GM18517 (cell line): Measurements from ENCODE around the gene RBMS3.
A peak's percentile ranks its signal among the peaks of the same experiment; 100 is the strongest.
"Not testable (repeated sequence)": the region's sequence is repeated elsewhere in the genome, so short reads cannot be mapped to it uniquely, and the experiment has no call there.

Experiments
- ATAC-seq: cut with Tn5 transposase; IDR thresholded peaks from one replicate; pipeline ENCODE4 v1.9.1; 2021; ENCODE audit warnings: mild to moderate bottlenecking, moderate library complexity; ENCODE audit not compliant: unreplicated experiment

RBMS3 gene

DNA sequence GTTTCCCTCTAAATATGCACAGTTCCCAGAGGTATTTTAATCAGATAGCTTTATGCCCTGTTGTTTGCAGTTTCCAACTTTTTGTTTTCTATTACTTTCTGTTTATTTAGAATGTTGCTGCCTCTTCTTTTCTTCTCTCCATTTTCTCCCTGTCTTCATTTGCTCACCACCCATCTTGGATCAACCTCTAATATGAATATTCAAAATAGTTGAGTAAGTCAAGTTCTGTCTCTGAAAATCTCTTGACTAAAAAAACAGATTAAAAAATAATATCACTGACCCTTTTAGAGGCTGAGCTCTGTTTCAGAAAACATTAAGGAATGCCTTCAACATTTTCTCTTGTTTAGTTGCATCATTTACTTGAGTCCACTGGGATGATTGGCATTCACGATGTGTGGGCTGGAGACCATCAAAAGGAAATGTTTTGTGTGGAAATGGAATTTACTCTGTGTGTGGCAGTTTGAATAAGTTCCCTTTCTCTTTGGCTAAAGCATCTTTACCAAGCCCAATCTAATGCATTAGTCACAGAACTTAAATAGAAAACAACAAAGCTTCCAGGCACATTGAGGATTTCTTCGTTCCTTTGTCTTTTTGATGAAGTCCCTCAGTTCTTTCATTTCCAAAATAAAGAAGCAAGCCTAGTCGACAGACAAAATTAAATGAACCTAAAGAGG is 691.6 kb downstream of the RBMS3 start:
- ATAC-seq: no peak

DNA sequence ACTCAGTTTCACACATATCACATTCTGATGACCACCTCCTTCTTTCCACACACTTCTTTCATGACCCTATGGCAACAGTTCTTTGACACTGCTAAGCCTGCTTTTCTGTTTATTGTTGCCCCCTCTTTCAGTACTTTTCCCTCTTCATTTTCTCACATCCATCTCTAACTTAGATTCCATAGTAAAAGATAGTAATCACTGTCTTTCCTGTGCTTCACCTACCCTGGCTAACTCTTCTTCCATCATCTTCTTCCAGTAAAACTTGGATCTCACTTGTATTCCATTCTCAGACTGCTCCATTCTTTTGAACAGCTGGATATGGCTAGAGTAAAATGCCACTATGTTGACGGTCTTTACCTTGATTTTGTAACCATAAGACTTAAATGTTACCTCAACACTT is 692.9 kb downstream of the RBMS3 start:
- ATAC-seq: no peak

DNA sequence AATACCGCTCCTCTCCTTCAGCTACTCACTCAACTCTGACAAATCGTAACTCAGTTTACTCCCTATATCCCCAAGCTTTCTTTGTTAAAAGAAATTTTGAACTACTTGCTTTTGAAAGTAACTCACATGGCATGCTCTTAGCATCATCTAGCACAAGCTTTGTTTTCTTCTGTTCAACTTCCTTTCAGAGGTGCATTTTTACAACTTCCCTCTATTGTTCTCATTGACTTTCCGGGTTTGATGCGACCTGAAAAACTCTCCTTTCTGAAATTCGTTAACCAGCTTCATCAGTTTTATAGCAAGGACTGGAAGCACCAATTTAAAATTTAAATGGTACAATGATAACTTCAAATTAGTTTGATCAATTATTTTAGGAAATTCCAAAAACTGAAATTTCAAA is 696.0 kb downstream of the RBMS3 start:
- ATAC-seq: no peak

GRCh38 chr3:29977360-29977759 is 696.5 kb downstream of the RBMS3 start:
- ATAC-seq: no peak

DNA sequence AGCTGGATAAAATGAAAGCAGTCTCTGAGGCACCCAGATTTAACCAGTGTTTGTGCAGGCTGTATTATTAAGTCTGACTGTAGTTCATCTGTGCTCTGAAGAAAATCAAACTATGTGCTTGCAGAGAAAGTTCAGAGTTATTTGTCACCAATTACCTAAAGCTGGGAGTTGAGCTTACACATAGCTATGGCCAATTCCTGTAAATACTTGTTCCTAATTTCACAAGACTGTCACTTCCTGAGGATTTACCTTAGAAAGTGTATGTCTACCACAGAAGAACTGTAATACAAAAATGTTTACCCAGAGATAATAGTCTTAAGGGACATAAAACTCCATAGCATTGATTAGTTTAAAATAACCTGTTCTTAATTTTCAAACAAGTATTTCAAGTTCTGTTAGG is 697.2 kb downstream of the RBMS3 start:
- ATAC-seq: no peak

DNA sequence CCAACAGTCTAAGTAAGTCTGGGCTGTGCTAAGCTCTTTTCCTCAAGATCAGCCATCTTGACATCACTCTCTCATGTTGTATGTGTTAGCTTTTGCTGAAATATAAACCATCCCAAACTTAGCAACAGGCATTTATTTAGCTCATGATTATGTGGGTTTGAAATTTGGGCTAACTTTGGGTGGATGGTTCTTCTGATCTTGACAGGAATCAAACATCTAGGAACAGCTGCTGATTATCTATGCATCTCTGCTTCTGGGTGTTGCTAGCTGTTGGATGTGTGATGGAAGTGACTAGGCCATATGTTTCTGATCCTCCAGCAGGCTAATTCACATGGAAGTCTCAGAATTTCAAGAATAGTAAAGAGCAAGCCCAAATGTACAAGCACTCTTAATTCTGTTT is 710.3 kb downstream of the RBMS3 start:
- ATAC-seq: no peak

GRCh38 chr3:30002797-30003196 is 721.9 kb downstream of the RBMS3 start:
- ATAC-seq: no peak

GRCh38 chr3:30003741-30004140 is 722.9 kb downstream of the RBMS3 start:
- ATAC-seq: no peak

GRCh38 chr3:30004481-30004880 is 723.6 kb downstream of the RBMS3 start:
- no peak for ATAC-seq

- no peak for ATAC-seq
These were observed 725.2 kb downstream of the RBMS3 start for GRCh38 chr3:30006111-30006510.

- no peak for ATAC-seq
These were observed 726.8 kb downstream of the RBMS3 start for GRCh38 chr3:30007668-30008067.

DNA sequence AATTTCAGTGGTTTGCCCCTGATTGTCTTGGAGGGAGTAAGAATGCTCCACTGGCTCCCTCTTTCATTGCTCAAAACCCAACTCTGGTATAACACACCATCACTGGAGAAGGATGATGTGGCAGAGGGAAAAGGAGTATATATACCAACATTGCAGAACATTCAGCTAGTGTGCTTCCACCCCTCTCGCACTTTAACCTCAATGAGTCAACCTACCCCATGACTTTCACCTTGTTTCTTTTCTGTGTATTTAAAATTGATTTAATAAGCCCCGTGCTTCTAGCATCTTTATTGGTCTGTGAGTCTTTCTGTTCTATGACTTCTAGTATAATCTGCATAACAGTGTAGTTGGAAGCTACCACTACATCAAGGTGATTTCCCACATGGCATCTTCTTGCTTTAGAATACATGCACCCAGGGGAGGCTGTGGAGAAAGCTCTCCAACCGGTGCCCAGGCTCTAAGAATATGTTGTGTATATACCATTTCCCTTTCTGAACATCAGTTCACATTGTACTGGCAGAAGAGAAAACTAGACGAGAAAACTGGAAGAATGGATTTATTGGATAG is 730.4 kb downstream of the RBMS3 start:
- ATAC-seq: no peak

GRCh38 chr3:30012941-30013543 is 732.2 kb downstream of the RBMS3 start:
- ATAC-seq: peak; percentile 65

- ATAC-seq: no peak
These were observed 737.0 kb downstream of the RBMS3 start for GRCh38 chr3:30017901-30018300.

DNA sequence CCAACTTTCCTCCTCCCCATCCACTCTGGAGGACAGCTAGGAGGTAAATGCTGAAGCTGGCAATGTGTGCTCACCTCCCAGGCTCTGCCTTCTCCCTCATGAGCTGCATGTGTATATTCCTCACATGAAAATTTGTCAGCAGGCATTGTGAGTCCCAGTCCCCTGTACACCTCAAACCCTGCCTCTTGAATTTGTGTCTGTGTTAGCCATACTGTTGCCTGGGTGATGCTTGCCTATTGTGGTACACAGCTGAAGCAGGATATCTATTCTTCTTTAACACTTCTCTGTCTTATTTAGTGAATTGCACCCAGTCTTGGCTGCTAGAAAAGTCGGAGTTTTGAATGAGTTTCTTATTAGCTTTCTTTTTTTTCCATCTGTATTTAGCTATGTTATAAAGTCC is 739.5 kb downstream of the RBMS3 start:
- ATAC-seq: no peak

DNA sequence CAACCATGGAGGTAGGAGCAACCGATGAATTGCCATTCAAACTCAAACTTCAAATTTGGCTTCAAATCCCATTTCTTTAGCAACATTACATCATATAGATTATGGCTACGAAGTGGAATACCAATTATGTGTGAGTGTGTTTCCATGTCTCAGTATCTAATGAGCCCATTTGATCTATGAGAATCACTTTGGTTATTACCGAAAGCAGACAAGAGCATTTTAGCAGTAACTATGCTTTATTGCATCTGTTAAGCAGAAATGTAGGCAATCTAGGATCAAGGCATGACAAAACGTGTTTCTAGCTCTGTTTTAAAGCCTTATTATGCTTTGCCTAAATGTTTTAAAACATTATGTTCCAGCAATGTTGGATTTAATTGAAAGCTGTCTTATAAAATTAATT is 743.6 kb downstream of the RBMS3 start:
- ATAC-seq: no peak

DNA sequence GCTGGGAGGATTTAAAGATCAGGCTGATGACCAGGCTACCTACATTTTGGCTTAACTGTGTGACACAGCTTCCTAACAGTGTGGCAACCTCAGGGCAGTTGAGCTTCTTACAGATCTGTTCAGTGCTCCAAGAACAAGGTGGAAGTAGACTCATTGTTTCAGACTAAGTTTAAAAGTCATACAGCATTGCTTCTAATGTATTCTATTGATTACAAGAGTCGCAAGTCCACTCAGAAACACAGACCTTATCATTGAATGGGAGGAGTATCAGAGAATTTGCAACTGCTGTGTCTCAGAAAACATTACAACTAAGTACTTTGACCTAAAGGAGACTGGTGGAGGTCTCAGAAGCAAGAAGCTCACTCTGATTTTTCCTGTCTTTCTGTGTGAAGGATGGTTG is 746.0 kb downstream of the RBMS3 start:
- ATAC-seq: no peak

- ATAC-seq: no peak
These were observed 753.5 kb downstream of the RBMS3 start for GRCh38 chr3:30034246-30034991.

DNA sequence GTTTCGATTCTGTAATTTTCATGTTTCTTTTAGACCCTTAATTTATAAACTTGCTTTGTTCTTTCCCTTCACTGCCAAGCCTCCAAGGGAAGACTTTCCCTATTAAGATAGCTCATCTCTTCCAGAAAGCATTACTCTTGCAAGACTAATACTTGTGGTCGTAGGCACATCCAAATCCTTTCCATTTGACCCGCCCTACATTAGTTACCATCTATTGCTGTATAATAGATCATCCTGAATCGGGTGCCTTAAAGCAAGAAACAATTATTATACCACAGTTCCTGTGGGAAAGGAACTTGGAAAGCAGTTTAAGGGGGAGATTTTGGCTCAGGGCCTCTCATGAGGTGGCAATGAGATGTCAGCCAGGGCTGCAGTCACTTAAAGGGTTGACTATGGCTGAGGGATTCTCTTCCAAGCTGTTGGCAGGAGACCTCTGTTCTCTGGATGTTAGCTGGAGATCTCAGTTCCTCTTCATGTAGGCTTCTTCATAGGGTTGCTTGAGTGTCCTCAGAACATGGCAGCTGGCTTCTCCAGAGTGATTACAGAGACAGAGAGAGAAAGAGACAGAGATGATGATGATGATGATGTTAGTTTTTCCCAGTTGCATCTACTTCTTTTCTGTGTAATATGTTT is 755.2 kb downstream of the RBMS3 start:
- ATAC-seq: no peak

GRCh38 chr3:30040126-30040525 is 759.3 kb downstream of the RBMS3 start:
- ATAC-seq: no peak

GRCh38 chr3:30041481-30041880 is 760.6 kb downstream of the RBMS3 start:
- not testable (repeated sequence) for ATAC-seq
